Type B pancreatic cell (in vitro differentiated cells): ENCODE measurements around the gene SIK2. TPM values are rescaled to one million over a fixed set of nuclear protein-coding genes. Genes with fewer than 3 reads are reported as not detected.

Experiments used
- DNase-seq: peaks from one replicate; pipeline ENCODE4 v3.0.0; 2021; ENCODE audit warnings: mixed read lengths; ENCODE audit not compliant: unreplicated experiment; ENCODE audit errors: extremely low spot score
- H3K27ac Mint-ChIP-seq: 2 replicates; pipeline ENCODE4 v1.8.0; 2021; ENCODE audit warnings: mild to moderate bottlenecking, mixed read lengths
- H3K27me3 Mint-ChIP-seq: 2 replicates; pipeline ENCODE4 v1.8.0; 2021; ENCODE audit warnings: mixed read lengths
- H3K36me3 Mint-ChIP-seq: 2 replicates; pipeline ENCODE4 v1.8.0; 2021; ENCODE audit warnings: mixed read lengths
- H3K4me1 Mint-ChIP-seq: one replicate; pipeline ENCODE4 v1.8.0; 2021; ENCODE audit warnings: mixed read lengths; ENCODE audit not compliant: unreplicated experiment
- H3K4me3 Mint-ChIP-seq: 2 replicates; pipeline ENCODE4 v1.8.0; 2021; ENCODE audit warnings: mild to moderate bottlenecking, mixed read lengths
- H3K9me3 Mint-ChIP-seq: 2 replicates; pipeline ENCODE4 v1.8.0; 2021; ENCODE audit warnings: mixed read lengths
- total RNA-seq: library from RNA; stranded (reverse); gene quantifications from 2 replicates; pipeline ENCODE4 v1.2.1, GENCODE V29; 2021; ENCODE audit warnings: low replicate concordance
- TF ChIP-seq, protein P1 (sequence below): fragments of 200-600 bp; sonication (generic); conservative IDR thresholded peaks from 2 replicates; pipeline ENCODE4 v1.5.0; 2021; ENCODE audit warnings: antibody characterized with exemption, mild to moderate bottlenecking

SIK2 gene
- total RNA-seq, 1 donor from 2014 or later: 28.0 TPM

DNA sequence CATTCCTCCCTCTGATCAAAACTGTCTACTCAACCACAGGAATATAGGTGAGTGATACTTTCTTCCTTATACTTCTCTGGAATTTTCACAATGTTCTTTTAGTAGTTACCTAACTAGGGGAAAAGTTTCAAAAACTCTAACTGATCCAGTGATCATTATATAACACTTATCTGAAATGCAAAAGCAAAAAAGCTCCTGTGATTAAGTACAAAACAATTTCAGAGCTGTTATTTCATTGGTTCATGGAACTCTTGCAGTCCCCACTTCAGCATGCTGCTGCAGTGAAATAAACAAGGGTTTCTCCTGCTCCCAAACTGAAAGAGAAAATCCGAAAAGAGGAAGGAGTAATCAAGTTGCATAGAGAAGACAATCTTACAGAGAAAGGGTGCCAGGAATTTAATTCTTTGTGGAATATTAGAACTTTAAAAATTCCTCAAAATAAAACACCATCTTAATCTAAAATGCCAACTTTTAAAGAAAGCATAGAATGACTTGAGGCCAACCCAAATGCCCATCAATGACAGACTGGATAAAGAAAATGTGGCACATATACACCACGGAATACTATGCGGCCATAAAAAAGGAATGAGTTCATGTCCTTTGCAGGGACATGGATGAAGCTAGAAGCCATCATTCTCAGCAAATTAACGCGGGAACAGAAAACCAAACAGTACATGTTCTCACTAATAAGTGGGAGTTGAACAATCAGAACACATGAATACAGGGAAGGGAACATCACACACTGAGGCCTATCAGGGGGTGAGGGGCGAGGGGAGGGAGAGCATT, 143.7 kb downstream of the SIK2 start:
- Mint-ChIP-seq H3K36me3 (peaks cover 63% of the 10 kb centered on the region), H3K4me1 (no peaks in the 10 kb centered on the region), H3K9me3 (no peaks in the 10 kb centered on the region), H3K27me3 (no peaks in the 10 kb centered on the region), H3K27ac (no peak overlapping the region), H3K4me3 (no peak overlapping the region)
- no peak for DNase-seq
- TF ChIP-seq, protein P1, sequence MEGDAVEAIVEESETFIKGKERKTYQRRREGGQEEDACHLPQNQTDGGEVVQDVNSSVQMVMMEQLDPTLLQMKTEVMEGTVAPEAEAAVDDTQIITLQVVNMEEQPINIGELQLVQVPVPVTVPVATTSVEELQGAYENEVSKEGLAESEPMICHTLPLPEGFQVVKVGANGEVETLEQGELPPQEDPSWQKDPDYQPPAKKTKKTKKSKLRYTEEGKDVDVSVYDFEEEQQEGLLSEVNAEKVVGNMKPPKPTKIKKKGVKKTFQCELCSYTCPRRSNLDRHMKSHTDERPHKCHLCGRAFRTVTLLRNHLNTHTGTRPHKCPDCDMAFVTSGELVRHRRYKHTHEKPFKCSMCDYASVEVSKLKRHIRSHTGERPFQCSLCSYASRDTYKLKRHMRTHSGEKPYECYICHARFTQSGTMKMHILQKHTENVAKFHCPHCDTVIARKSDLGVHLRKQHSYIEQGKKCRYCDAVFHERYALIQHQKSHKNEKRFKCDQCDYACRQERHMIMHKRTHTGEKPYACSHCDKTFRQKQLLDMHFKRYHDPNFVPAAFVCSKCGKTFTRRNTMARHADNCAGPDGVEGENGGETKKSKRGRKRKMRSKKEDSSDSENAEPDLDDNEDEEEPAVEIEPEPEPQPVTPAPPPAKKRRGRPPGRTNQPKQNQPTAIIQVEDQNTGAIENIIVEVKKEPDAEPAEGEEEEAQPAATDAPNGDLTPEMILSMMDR: no peak

DNA sequence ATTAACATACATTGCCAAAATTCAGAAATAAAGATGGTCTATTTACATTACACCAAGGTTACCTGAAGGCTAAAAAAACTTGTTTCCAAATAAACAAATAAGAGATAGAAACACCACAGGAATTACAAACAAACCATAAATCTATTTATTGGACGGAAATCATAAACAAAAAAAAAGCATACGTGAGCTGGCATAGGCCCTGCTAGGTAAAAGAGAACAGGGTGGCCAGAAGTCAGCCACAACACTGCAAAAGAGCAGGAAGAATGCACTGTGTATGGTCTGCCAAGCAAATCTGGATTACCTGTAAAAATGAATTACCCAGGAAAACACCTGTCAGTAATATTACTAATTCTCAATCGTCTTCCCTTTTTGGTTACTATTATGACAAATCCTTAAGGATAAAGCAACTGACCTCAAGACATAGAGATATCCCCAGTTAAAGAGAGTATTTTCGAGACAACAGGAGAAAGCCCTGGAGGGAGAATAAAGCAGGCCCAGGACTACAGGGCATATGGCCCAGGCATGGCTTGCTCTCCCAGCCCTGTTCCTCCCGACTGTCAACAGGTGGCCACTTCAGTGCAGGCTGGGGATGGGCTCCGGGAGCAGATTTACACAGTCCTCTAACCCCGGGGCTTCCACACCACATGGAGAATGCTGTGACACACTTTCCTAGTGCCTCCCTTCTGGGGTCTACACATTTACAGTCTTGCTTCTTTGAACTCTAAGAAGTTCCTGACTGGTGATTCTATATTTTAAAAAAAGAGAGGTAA, 146.0 kb downstream of the SIK2 start:
- no peak for DNase-seq
- no peak overlapping the region for H3K27ac Mint-ChIP-seq
- H3K4me1 Mint-ChIP-seq: no peaks in the 10 kb centered on the region
- no peaks in the 10 kb centered on the region for H3K9me3 Mint-ChIP-seq
- TF ChIP-seq, protein P1: no peak
- no peak overlapping the region for H3K4me3 Mint-ChIP-seq
- H3K36me3 Mint-ChIP-seq: peaks cover 55% of the 10 kb centered on the region
- no peaks in the 10 kb centered on the region for H3K27me3 Mint-ChIP-seq

DNA sequence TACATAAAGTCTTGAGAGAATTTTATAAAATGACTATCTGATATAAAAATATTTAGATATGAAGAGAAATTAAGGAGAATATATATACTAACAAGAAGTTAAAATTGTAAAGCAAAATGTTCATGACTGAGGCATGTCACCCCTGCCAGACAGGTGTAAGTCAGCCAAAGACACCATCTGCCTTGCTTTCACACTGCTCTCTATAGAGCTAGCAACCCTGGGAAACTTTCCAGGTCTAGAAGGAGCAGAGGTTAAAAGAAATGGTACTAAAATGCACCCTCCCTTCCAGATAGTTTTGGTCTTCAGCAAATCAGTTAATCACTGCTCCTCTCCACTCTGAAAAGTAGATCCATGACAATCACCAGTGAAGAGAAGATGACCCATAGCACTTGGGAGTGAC, 147.4 kb downstream of the SIK2 start:
- H3K27ac Mint-ChIP-seq: no peak overlapping the region
- no peaks in the 10 kb centered on the region for H3K4me1 Mint-ChIP-seq
- no peak overlapping the region for H3K4me3 Mint-ChIP-seq
- peaks cover 50% of the 10 kb centered on the region for H3K36me3 Mint-ChIP-seq
- no peaks in the 10 kb centered on the region for H3K27me3 Mint-ChIP-seq
- no peaks in the 10 kb centered on the region for H3K9me3 Mint-ChIP-seq
- no peak for DNase-seq
- TF ChIP-seq, protein P1: no peak

DNA sequence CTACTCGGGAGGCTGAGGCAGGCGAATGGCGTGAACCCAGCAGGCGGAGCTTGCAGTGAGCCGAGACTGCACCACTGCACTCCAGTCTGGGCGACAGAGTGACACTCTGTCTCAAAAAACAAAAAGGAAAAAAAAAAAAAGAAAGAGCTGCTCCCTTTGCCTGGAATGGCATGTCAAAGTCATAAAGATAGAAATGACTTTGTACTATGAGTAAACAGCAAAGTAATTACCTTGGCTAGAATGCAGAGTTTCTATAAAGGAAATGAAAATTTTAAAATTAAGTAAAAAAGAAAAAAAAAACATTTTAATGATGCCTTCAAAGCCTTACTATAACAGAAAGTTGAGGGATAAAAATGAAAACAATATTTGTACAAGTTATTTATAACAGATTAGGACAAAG, 153.8 kb downstream of the SIK2 start:
- Mint-ChIP-seq H3K27me3 (no peaks in the 10 kb centered on the region), H3K4me3 (no peak overlapping the region), H3K9me3 (no peaks in the 10 kb centered on the region), H3K27ac (no peak overlapping the region), H3K4me1 (no peaks in the 10 kb centered on the region), H3K36me3 (peaks cover 39% of the 10 kb centered on the region)
- DNase-seq: no peak
- TF ChIP-seq, protein P1: no peak

DNA sequence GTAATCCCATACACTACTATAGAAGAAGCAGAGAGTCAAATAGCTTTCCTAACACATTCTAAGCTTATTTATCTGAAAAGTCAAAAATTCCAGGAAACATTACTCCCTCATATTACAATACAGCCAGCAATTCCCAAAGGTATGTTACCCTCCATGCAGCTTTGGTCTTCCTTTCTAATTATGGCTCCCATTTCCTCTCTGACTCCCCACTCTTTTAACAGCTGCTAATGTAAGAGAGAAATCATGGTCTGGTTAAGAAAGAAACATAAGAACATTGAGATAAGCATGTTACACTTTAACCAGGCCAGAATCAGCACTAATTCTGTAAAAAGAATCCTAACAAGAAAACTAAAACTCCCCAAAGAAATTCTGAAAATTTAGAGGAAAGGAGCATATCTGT, 157.1 kb downstream of the SIK2 start:
- H3K27ac Mint-ChIP-seq: no peak overlapping the region
- no peak overlapping the region for H3K4me3 Mint-ChIP-seq
- H3K9me3 Mint-ChIP-seq: no peaks in the 10 kb centered on the region
- H3K27me3 Mint-ChIP-seq: no peaks in the 10 kb centered on the region
- peaks cover 40% of the 10 kb centered on the region for H3K36me3 Mint-ChIP-seq
- TF ChIP-seq, protein P1: no peak
- H3K4me1 Mint-ChIP-seq: peaks cover 5% of the 10 kb centered on the region
- no peak for DNase-seq
